Amniotic epithelial cell (primary cell): ENCODE data around the gene TMEM132E.
"Not testable (repeated sequence)": the region's sequence is repeated elsewhere in the genome, so short reads cannot be mapped to it uniquely, and the experiment has no call there.

Experiments
- DNase-seq: peaks from one replicate; pipeline ENCODE4 v3.0.0-alpha.2; 2010; ENCODE audit warnings: low read depth

Gene TMEM132E, protein sequence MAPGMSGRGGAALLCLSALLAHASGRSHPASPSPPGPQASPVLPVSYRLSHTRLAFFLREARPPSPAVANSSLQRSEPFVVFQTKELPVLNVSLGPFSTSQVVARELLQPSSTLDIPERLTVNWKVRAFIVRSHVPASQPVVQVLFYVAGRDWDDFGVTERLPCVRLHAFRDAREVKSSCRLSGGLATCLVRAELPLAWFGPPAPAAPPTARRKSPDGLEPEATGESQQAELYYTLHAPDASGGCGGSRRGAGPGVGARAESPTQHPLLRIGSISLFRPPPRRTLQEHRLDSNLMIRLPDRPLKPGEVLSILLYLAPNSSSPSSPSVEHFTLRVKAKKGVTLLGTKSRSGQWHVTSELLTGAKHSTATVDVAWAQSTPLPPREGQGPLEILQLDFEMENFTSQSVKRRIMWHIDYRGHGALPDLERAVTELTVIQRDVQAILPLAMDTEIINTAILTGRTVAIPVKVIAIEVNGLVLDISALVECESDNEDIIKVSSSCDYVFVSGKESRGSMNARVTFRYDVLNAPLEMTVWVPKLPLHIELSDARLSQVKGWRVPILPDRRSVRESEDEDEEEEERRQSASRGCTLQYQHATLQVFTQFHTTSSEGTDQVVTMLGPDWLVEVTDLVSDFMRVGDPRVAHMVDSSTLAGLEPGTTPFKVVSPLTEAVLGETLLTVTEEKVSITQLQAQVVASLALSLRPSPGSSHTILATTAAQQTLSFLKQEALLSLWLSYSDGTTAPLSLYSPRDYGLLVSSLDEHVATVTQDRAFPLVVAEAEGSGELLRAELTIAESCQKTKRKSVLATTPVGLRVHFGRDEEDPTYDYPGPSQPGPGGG (N-terminal part only)

DNA sequence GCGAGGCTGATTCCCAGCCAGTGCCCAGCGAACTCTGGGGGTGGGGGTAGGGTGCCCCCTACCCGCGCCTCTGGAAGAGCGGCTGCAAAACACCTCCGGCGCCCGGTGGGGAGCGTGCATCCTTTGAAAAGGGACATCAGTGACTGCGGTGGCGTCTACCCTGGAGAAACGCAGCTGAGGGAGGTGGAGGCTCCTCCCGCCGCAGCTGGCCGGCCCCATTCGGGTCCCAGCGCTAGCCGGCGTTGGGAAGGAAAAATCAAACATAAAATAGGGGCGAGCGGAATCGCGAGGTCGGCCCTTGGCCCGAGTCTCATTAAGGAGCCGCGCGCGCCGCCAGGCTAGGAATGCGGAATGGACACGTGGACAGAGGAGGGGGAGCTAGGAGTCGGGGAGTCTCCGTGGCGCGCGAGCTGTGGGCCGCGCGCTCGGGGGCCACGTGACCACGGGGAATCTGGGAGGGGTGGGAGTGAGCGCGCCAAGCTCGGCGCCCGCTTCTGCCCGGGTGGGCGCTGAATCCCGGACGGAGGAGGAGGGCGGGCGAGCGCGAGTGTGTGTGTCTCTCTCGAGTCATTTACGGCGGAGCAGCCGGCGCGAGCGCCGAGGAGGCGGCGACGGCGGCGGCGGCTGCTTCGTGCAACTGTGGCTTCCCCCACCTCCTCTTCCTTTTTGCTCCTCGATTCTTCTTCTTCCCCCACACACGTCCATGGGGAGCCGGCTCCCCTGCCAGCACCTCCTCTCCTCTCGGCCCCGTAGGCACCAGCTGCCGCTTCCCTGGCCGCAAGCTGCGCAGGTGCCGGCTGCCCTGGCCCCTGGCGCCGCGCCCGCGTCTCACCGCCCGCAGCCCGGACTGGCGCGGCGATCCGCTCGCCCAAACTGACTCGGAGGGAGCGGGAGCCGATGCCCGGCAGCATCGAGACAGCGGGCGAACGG is at the start of gene TMEM132E:
Gene TMEM132E, plus strand, starts transcription at position 566 of the 930 bp plus-strand sequence. CDS start 1,495 bp downstream, outside the sequence.
- peak; percentile 6 for DNase-seq

DNA sequence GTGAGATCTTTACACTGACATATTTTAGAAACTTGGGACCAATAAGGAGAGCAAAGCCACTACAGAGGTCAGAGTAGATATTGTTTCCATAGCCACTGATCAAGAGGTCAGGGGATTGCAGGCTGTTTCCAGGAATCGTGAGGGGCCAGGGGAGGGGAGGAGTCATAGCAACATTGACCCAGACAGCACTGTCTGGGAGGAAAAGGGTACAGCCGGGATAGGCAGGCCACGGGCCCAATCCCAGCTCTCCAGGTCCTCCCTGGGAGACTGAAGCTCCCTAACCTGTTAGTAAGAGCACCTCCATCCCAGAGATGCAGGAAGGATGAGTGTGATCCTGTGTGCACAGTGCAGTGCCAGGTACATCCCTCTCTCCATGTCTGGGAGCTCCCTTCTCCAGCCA is 48.5 kb upstream of the TMEM132E start:
- no peak for DNase-seq

- DNase-seq: no peak
These were observed 46.9 kb upstream of the TMEM132E start for GRCh38 chr17:34532281-34533065.

GRCh38 chr17:34533806-34534527 is 45.4 kb upstream of the TMEM132E start:
- no peak for DNase-seq

- no peak for DNase-seq
These were observed 41.9 kb upstream of the TMEM132E start for GRCh38 chr17:34537445-34537844.

GRCh38 chr17:34538582-34538981 is 40.8 kb upstream of the TMEM132E start:
- not testable (repeated sequence) for DNase-seq

GRCh38 chr17:34539881-34540280 is 39.5 kb upstream of the TMEM132E start:
- no peak for DNase-seq

DNA sequence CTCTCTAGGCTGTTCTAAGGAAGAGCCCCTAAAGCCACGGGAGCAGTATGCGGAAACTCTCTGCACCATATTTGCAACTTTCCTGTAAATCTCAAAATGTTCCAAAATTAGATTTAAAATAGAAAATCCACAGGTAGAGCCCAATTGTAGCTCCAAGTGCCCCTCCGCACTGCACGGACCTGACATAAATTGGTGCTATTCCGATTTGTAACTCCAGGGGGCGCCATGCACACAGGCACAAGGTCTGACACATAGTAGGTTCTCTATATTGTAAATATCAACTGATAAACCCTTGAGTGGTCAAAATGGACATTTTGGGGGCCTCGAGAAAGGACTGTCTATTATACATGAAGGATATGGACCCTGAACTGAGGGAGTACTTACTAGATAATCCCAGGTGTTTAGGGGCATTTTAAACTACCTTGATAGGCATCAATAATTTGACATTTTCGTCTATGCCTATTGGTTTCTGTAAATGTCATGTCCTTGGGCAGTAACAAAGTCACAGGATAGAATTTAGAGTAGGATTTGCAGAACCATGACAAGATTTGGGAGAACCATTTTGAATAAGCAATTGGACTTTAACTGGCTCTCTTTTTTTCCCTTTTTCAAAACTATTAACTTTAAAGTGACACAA is 36.6 kb upstream of the TMEM132E start:
- DNase-seq: no peak

DNA sequence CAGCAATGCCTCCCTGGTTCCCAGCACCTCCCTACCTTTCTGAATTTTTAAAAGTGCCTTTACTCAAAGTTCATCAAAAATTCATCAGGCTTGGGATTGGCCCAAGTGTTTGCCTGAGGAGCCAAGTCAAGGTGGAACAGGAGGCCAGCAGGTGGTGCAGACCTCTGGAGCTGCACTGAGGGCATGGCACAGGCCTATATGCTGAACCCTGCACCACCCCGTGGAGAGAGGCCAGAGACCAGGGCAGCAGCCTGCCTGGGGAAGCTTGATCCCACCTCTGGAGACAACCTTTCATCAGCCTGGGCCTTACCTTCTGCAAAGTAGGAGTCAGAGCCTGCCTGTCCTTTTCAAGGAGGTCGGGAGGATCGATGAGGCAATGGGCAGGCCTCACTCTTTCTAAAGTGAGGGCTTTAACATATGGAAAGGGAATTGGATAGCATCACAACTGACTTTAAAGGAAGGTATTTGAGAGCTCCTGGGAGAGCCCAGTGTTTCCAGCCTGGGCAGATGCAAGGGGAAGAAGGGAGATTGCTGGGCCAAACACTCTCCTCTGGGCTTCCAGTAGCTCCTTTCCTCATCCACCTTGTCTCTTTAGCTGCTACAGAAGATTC is 31.8 kb upstream of the TMEM132E start:
- no peak for DNase-seq

- no peak for DNase-seq
These were observed 29.4 kb upstream of the TMEM132E start for GRCh38 chr17:34549966-34550365.

- DNase-seq: no peak
These were observed 25.5 kb upstream of the TMEM132E start for GRCh38 chr17:34553907-34554306.

- DNase-seq: peak; percentile 1
These were observed 23.0 kb upstream of the TMEM132E start for GRCh38 chr17:34556384-34556783.

- DNase-seq: no peak
These were observed 22.5 kb upstream of the TMEM132E start for GRCh38 chr17:34556931-34557330.

GRCh38 chr17:34561328-34561727 is 18.1 kb upstream of the TMEM132E start:
- no peak for DNase-seq

GRCh38 chr17:34562387-34562786 is 17.0 kb upstream of the TMEM132E start:
- DNase-seq: no peak

DNA sequence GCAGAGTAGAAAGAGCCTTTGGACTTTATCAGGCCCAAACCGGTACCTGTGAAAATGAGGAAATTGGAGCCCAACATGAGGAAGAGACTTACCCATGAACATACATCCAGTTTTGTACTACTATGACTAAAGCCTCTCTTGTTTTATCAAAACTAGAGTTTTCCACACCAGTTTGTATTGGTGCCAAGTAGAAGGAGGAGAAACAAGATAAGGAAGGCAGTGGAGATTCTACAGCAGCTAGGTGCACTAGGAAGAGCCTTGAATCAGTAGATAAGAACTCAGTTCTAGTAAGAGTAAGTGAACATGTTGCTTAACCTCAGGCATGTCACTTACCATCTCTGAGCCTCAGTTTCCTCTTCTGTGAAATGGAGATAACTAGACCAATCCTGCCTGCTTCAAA is 13.7 kb upstream of the TMEM132E start:
- no peak for DNase-seq

- DNase-seq: no peak
These were observed 13.2 kb upstream of the TMEM132E start for GRCh38 chr17:34566201-34566600.

DNA sequence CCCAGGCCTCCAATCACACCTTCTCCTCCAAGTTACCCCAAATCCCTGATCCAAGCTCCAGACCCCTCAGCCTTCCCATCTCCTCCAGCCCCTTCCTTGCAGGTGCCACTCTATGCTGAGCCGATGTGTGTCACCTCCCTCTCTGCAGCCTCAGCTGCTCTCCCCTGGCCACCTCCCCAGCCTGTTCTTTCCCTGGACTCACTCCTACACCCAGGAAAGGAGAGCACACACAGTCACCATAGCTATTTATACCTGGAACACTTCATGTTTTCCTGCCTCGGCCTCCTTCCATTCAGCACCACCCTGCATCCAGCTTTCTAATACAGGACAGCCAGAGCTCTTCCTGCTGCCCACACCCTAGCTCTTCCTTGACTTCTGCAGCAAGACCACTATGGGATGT is 12.5 kb upstream of the TMEM132E start:
- no peak for DNase-seq

GRCh38 chr17:34567691-34568465 is 11.5 kb upstream of the TMEM132E start:
- peak; percentile 3 for DNase-seq
